Measurements from ENCODE around the gene TUBA4A.

TUBA4A gene

DNA sequence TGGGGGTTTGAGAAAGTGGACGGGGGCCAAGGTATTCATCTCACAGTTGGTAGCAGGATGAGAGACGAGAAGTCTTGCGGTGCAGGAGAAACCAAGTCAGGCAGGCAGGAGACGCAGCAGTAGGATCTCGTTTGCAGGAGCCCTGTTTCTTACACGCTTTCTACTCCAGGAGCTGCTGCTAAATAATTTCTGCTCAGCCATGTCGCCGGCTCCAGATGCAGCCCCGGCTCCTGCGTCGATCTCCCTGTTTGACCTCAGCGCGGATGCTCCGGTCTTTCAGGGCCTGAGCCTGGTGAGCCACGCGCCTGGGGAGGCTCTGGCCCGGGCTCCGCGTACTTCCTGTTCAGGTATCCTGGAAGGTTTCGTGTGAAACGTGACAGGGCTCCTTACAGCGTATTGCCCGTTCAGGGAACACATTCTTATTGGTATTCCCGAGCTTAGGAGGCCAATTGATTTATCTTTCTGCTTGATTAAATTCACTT is 23.6 kb downstream of the TUBA4A start:
- peak; percentile 41 for DNase-seq (ENCODE audit: low spot score)

DNA sequence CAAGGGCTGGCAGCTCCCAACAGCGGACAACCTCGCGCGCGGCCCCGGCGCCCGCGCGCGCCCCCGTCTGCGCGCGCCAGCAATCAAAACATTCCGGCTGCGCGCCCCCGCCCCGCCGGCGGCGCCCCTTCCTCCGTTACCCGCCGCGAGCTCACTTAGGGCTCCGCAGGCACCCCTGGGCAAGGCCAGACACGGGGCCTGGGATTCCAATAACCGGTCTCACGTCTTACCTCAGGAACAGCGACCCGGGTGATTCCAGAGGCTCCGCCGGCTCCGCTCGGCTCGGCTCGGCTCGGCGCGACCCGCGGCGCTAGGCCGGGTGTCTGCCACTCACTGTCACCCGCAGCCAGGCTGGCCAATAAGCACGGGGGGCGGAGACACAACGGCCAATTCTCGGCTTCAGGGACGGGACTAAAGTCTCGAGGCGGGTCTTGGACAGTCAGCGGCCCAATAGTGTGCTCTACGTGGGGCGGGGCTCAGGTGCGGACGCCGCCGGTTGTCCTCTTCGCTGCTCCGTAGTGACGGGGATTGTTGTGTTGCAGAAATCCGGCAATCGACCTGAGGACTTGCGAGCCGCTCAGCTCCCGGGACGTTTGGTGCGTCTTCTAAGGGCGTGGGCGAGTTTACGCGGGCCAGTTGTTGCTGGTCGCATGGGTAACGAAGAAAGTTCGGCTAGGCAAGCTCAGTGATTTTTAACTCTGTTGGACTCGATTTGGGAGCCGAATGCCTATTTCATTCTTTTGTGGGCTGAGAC is 24.2 kb downstream of the TUBA4A start, which contains the start of the genes ANKZF1 and ATG9A:
ANKZF1 (plus strand) TSS at position 502 of the 754 bp plus-strand sequence. CDS start 452 bp downstream, outside the sequence.
ATG9A (minus strand) TSS at position 332 of the 754 bp plus-strand sequence. CDS start 1,612 bp downstream, outside the sequence.
- DNase-seq (ENCODE audit: low spot score), result peak; percentile 99

DNA sequence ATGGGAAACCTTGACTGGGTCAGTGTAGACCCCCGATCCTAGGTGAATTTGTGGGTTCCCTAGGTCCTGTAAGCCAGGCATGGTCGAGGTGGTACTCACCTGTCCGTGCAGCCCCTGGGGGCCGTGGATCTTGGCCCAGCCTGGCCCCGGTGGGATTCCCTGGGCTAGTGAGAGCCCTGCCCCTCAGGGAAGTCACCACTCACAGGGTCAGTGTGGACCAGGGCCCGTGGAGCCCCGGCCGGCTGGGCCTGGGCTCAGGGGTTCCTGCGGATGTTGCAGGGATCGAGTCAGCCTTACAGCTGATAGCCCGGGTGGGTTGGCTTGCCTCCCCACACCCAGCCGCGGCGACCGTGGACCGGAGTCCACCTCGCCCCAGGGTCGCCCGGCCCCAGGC is 24.8 kb downstream of the TUBA4A start:
- DNase-seq (ENCODE audit: low spot score), result no peak

DNA sequence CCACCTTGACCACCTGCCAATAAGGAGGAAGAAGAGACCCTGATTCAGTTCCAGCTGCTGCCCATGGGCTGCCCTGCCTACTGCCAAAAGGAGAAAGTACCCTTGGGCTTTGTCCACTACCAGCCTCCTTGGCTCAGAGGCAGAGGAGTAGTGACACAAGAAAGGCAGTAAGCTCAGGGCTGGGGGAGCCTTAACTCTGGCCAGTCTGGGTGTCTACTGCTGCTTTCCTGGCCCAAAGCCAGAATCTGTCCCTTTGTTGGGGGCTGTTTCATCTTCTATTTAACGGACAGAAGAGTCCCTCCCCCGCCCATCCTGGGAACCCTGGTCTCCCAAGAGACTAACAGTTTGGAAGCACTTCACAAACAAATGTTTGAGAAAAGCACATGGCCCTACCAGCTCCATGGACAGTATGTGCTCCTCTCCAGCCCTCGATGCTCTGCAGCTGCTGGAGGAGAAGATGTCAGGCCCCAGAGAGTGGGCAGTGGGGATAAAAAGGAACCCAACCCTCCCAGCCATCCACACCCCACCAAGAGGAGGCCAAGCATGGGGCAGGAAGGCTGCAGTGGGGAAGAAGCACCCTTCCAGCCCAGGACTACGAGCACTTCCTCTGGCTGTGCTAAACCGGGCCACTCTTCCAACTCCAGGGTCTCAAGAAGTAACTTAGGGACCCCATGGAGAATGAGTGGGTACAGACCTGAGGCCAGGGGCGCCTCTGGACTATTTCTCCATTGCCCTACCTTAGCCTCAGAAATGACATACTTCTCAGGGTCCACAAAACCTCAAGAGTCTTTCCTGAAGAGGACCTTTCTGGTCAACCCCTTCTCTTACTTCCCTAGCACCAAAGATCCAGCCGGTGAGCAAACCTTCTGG is 25.4 kb downstream of the TUBA4A start:
- DNase-seq (ENCODE audit: low spot score), result peak; percentile 13

DNA sequence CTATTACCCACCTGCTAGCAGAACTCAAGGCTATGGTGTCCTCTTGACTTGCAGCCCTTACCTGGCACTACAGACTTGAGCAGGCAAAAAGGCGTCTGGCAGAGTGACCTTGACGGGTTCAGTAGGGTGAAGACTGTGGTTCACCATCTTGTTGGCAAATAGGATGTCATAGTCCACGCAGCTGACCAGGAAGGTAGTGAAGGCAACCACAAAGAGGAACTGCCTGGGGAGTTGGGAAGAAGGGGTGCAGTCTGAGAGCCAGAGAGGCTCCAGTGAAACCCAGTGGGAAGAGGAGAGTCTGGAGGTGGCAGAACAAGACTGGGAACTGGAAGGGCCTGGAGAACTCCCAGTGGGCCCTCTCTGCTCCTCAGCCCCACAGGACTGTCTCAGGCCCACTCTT is 28.4 kb downstream of the TUBA4A start:
- no peak for DNase-seq (ENCODE audit: low spot score)

DNA sequence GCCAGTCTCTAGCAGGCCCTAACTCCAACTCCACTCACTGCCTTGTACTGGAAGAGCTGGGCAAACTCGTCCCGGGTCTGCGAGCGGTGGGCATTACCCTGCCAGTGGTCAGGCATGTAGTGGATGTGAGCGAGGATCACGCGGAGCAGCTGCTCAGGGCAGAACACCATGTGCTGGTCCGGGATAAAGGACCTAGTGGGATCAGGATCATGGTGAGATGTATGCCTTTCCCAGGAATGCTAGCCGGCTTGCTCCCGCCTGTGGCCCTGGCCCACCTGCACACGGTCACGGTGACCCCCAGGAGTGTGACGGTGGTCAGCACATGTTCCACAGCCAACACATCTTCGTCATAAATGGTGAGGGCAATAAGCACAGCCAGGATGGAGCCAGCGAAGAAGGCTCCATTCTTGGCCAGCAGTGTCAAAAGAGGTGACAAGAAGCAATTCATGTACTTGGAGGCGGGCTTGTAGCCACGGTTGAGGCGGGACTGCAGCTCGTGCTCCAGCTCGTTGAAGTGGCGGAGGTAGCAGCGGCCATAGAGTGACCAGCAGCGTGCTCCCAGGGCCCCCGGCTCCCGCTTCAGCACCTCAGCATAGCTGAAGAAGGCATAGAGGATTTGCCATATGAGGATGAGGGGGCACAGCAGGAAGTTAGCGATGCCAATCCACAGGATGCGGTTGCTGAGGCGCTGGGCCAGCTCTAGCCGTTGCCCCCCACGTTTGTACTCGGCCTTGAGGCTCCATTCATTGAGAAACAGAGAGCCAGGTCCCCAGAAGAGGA is 29.7 kb downstream of the TUBA4A start:
- no peak for DNase-seq (ENCODE audit: low spot score)

DNA sequence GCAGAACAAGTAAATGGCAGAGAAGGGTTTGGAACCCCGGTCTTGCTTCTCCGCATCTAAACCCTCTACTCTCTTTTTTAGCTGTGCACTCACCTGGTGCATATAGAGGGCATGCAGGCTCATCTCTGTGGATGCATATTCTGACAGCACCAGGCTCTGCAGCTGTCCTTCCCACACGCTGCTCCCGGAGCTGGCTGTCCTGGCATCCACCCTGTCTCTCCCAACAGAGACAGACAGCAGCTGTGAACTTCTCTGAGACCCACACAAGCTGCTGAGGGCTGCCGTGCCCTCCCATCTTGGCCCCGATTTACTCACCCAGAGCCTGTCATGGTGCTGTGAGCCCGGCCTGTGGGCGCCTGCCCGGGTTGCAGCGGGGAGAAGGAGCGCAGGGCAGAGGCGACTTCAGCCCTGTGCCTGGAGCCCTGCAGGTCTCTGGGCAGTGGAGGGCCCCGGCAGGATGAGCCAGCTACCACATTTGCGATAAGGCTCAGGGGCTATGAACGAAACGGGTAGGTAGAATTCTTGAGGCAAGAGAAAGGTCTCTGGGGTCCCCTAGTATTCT is 31.7 kb downstream of the TUBA4A start:
- no peak for DNase-seq (ENCODE audit: low spot score)

DNA sequence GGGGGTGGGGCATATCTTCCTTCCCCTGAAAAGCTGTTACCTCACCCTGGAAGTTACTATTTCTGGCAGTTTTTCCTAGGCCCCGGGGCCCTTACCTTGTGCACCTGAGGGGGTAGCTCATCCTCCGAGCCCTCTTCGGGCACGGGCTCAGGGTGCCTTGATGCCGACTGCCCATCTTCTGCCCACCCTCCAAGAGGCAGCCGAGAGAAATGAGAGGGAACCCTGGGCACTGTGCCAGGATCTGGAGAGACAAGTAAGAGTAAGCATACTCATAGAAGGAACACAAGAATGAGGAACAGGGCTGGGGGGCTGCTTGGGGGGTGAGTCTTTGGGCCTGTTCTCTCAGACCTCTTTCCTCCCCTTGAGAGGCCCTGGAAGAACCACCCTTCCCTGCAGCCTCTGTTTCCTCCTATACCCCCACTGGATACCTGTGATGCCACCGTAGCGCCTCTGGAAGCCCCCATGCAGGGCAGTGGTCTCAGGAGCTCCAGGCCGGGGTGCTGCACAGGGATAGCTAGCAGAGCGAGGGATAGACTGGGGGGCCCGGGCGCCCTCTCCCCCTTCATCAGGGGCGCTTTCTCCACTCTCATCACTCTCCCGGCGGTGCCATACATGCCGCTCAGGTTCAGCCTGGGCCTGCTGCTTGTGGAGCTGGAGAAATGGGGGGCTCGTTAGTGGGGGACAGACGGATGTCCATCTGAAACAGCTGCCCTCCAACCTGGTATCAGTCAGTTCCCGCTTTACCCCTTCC is 32.9 kb downstream of the TUBA4A start:
- no peak for DNase-seq (ENCODE audit: low spot score)

DNA sequence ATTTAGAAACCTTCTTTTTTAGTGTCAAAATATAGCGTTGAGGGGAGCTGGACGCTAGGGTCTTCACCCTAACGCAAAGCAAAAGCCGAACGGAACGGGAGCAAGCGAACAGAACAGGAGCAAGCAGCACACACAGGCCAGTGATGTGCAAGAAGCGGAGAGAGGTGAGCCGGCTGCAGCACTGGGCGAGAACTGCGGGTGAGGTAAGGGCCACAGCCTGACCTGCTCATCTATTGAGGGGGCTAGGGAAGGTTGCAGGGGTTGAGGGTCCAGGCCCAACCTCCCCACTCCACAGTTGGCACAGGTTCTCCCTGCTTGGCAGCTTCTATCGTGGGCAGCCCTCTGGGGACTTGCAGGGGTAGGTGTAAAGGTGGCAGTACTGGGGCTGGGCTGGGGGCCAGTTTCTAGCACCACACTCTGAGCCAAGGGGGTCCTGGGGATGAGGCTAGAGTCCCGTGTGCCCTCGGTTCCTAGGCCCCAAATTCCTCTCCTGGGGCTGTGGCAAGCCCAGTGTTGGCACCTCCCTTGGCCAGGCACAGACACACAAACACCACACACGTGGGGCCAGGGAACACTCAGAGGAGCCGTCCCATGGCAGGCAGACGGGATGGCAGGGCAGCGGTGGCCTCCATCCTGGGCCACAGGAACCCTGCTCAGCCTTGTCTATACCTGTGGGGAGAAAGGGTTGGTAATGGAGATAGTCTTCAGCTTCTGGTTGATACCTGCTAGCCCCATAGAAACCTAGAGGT is 33.8 kb downstream of the TUBA4A start:
- no peak for DNase-seq (ENCODE audit: low spot score)

DNA sequence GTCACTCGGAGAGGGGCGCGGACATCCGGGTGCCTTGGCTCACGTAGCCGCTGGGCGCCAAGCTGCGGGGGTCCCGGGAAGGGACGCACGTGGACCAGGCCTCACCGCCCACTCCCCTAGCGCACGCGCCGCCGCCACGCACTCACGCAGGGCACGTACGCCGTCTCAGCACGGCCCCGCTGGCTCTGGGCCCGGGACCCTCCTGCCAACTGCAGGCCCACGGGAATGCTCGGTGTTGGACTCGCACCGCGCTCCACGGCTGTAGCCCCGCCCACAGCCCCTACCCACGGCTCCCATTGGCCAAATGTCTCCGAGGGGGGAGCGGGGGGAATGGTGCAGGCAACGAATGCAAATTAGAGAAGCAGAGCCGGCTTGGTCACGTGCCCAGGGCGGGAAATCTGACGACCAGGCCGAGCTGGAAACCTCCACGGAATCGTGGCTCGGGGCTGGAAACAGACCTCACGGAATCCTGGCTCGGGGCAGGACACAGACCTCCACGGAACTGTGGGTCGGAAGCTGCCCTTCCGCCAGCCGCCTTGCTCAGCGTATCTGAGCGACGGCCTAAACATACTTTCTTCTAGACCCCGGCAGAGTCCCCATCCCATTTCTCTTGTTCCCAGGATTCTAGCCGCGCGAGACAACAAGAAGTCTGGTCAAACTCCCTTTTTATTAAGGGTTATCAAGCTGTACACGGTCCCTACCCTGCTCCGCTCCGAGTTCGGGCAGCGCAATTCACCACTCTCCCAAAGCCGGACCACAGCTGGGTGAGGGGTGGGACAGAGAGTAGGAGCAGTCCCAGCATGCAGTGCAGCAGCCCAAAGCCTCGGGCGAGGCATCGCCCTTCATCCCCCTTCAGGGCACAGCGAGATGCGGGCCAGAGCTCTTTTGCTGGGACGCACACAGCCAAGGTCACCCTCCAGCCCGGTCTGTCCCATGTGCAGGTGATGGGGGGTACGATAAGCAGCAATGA is 34.7 kb downstream of the TUBA4A start, which contains the start of gene ABCB6:
ABCB6 (minus strand) TSS at position 227 of the 970 bp plus-strand sequence. CDS start 285 bp downstream, outside the sequence.
- DNase-seq (ENCODE audit: low spot score), result peak; percentile 96

DNA sequence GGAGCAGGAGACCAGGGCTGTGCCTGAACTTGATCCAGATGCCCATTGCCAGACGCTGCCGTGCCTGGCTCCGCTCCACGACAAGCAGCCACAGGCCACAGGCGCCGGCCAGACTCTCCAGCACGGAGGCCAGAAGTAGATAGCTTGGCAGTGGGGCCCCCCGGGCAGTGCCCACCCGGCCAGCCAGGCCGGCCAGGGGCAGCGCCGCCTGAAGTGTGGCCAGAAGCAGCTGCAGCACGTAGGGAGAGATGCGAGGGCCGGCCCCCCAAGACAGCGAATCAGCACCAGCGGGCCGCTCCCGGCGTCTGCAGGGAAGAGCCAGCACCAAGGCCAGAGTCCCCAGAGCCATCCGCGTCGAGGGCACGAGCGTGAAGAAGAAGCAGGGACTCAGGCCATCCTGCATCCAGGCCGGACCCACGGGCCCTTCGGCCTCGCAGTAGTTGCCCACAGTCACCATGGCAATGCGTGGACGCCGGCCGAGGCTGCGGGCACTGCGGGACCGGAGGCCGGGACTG is 35.4 kb downstream of the TUBA4A start:
- DNase-seq (ENCODE audit: low spot score), result peak; percentile 71

DNA sequence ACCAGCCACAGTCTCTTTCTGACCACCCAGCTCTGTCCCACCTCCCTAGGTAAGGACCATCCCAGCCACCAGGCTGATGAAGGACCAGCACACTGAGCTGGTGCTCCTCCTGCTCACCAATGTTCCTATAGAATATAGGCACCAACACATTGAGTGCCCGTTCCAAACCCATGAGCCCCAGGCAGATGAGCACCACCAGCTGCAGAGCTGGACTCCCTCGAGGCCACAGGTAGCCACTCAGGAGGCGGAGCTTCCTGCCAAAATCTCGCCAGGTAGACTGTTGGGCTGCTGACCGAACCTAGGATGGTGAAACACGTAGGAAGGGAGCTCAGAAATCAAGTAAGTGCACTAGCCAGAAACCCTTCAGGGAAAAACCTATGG is 37.2 kb downstream of the TUBA4A start:
- DNase-seq (ENCODE audit: low spot score), result no peak

DNA sequence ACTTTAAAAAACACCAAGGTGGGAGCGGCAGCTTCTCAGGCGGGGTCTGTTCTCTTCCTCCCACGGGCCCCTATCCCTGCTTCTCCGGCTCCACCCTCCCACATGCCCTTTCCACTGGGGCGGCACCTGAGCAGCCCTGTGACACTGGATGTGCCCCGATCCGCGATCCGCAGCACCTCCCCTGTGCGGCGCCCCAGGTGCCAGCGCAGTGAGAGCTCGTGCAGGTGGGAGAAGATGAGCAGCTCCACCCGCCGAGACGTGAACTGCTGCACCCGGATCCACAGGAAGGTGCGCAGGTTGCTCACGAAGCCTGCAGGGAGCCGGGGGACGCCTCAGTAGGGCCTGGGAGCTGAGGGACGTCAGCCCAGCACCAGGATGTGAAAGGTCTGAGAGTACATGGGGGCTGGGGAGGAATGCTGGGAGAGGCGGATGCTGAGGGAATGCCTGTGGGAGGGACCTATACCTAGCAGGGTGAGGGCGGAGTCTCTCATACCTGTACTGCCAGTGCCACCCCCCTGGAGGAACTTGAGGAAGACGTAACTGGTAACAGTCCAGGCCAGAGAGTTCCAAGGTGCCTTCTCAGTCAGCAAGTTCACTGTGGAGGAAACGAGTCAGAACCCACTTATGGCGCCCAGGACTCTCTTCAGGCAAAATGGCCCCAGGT is 37.7 kb downstream of the TUBA4A start:
- DNase-seq (ENCODE audit: low spot score), result no peak

DNA sequence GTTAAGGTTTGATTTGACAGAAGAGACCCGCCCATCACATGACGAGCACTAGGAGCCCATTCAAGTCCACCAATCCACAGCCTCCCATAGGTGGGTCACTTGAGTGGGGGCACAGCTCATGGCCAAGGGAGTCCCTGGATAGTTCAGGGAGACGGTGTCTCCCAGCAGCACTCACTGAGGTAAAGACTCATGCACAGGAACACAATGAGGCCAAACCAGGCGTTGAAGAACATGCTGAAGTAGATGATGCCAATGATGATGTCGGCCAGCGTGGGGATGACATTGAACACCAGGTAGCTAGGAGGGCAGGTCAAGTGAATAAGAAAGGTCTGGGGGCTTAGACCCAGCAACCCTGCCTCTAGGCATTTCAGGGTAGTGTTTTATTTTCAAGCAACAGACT is 38.9 kb downstream of the TUBA4A start:
- no peak for DNase-seq (ENCODE audit: low spot score)

DNA sequence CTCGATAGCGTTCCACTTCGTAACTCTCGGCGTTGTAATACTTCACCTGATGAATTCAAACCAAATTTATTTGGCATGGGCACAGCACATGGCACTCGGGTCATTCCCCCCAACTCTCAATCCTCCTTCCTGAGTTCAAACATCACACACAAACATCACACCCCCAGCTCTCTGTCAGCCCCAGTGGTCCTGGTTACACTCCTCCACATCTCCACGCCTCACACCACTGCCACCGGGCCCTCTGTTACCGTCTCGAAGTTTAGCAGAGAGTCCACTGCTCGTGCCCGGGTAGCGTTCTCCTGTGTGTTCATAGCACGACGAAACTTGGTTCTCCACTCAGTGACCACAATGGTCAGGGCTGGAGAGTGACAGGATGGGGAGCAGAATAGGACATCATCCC is 39.6 kb downstream of the TUBA4A start:
- no peak for DNase-seq (ENCODE audit: low spot score)

DNA sequence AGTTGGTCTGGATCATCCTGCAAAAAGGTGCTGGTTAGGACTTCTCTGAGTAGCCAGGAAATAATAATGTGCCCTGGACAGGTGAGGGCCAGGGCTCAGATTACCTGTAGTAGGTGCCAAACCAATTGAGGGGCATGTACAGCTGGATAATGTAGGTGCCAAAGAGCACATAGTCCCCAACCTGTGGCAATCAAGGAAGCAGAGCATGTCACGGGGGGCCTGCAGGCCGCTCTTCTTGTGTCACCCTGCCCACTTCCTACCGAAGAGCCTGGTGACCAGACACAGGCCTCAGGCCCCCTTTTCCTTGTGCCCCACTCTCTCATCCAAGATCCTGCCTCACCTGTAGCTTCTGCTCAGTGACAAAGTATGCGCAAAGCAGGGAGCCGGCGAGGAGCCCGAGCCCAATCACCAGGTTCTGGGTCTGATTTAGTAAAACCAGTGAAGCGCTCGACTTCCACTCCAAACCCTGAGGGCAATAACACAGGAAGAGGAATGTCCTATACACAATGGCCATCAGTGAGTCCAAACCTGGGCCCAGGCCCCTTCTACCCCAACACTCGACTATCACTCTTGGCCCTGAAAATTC is 40.1 kb downstream of the TUBA4A start:
- DNase-seq (ENCODE audit: low spot score), result no peak

DNA sequence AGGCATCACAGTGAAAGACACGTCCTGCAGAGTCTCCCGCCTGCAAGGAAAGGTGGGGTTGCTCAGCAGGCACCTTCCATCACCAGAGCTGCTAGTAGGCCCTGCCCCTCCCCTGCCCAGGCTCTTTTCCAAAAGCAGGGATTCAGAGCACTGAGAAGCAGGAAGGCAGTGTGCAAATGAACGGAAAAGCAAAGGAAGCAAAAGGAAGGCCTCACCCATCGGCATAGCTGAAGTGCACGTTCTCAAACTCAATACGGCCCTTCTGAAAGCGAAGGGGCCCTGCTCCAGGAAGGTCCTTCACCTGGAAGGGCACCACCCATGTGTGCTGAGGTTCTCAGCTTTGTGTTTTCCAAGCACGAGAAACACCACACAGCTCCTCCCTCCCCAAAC is 40.7 kb downstream of the TUBA4A start:
- DNase-seq (ENCODE audit: low spot score), result no peak

DNA sequence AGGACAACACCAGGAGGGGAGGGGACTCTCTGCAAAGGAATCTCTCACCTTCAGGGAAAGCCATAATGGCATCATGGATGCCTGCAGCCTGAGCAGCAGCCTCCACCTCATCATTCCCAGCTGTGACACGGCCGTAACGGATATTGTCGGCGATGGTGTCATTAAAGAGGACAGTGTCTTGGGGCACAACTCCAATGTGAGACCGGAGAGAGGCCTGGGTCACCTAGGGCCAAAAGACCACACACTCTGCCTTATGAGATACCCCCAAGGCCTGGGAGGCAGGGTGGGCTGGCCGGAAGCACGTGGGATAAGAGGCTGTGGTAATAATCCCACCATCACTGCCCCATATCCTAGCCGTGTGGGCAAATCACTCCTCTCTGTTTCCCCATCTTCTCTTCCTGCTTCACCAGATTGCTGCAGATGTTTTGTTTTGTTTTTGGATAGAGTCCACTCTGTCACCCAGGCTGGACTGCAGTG is 42.8 kb downstream of the TUBA4A start:
- no peak for DNase-seq (ENCODE audit: low spot score)

Data from AG08395 (cell line).